ENCODE results near the gene TMC7.
A peak's percentile ranks its signal among the peaks of the same experiment; 100 is the strongest.

The TMC7 gene

DNA sequence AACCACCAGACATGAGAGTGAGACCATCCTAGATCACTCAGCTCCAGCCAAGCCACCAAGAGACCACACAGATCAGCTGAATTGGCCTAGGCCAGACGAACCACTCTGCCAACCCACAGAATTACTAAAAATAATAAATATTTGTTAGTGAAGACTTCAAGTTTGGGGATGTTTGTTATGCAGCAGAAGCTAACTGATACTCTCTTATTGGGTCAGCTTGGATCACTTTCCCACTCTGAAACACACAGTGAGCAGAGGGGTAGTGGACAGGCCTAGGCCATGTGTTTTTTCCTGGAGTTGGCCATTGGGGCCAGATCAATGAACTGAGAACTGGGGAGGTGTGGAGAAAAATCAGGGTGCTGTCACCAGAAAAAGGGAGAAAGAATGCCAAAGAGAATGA is 114.4 kb downstream of the TMC7 start:
- TF ChIP-seq, protein P1, sequence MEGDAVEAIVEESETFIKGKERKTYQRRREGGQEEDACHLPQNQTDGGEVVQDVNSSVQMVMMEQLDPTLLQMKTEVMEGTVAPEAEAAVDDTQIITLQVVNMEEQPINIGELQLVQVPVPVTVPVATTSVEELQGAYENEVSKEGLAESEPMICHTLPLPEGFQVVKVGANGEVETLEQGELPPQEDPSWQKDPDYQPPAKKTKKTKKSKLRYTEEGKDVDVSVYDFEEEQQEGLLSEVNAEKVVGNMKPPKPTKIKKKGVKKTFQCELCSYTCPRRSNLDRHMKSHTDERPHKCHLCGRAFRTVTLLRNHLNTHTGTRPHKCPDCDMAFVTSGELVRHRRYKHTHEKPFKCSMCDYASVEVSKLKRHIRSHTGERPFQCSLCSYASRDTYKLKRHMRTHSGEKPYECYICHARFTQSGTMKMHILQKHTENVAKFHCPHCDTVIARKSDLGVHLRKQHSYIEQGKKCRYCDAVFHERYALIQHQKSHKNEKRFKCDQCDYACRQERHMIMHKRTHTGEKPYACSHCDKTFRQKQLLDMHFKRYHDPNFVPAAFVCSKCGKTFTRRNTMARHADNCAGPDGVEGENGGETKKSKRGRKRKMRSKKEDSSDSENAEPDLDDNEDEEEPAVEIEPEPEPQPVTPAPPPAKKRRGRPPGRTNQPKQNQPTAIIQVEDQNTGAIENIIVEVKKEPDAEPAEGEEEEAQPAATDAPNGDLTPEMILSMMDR (conservative IDR thresholded peaks at IDR 0.05; ENCODE audit: low read depth), result no peak
- H3K27ac ChIP-seq, result no peak overlapping the region
- ChIA-PET CTCF (no interaction called here), POLR2A (ENCODE audit: low non-redundant PET) (no interaction called here)
- no peak for DNase-seq (ENCODE audit: low spot score)

DNA sequence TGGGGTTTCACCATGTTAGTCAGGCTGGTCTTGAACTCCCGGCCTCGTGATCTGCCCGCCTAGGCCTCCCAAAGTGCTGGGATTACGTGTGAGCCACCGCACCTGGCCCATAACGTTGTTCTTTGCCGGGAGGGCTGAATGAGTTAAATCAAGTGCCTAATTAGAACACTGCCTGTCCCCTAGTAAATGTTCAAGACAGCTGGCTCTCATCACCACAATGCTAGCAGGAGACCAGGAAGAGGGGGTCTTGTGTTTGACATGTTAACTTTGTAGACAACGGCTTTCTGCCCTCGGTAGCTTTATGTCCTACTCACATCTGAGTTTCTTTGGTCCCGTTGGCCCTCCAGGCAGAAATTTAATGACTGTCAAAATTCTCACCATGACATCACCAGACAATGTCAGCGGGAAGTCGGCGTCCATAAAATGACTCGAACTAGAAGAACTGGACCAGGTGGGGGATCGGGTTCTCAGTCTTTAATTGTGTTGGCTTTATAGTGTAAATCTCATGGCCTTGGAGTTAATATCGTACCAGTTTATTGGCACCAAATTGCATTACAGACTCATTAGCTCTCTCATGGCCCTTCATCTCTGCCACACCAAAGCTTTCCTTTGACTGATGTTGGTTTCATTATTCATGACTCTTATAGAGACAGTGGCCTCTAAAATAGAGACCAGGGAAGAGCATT is 118.6 kb downstream of the TMC7 start:
- DNase-seq (ENCODE audit: low spot score), result no peak
- H3K27ac ChIP-seq, result no peak overlapping the region
- ChIA-PET POLR2A (ENCODE audit: low non-redundant PET) (interaction anchor here (0.6 kb wide), 1 partner anchor 34 kb away, joined by 4 read pairs; no protein-coding TSS in a partner anchor), CTCF (no interaction called here)
- TF ChIP-seq, protein P1 (conservative IDR thresholded peaks at IDR 0.05; ENCODE audit: low read depth), result no peak

- no peak overlapping the region for H3K27ac ChIP-seq
- DNase-seq (ENCODE audit: low spot score), result no peak
- TF ChIP-seq, protein P1 (conservative IDR thresholded peaks at IDR 0.05; ENCODE audit: low read depth), result no peak
- ChIA-PET CTCF (no interaction called here), POLR2A (ENCODE audit: low non-redundant PET) (no interaction called here)
These were observed 120.9 kb downstream of the TMC7 start for GRCh38 chr16:19104607-19105006.

GRCh38 chr16:19105131-19105530 is 121.4 kb downstream of the TMC7 start:
- TF ChIP-seq, protein P1 (conservative IDR thresholded peaks at IDR 0.05; ENCODE audit: low read depth), result no peak
- H3K27ac ChIP-seq, result no peak overlapping the region
- ChIA-PET POLR2A (ENCODE audit: low non-redundant PET) (no interaction called here), CTCF (no interaction called here)
- no peak for DNase-seq (ENCODE audit: low spot score)

GRCh38 chr16:19105891-19106624 is 122.3 kb downstream of the TMC7 start:
- TF ChIP-seq, protein P1 (conservative IDR thresholded peaks at IDR 0.05; ENCODE audit: low read depth), result no peak
- POLR2A ChIA-PET (ENCODE audit: low non-redundant PET), result no interaction called here
- no peak for DNase-seq (ENCODE audit: low spot score)
- no peak overlapping the region for H3K27ac ChIP-seq
- CTCF ChIA-PET, result interaction anchor here (0.6 kb wide), 1 partner anchor 1406 kb away, joined by 3 read pairs; no protein-coding TSS in a partner anchor

GRCh38 chr16:19106625-19107020 is 122.9 kb downstream of the TMC7 start:
- DNase-seq (ENCODE audit: low spot score), result no peak
- peak overlapping the region; percentile 73; the same call in 1 of the 2 replicates for H3K27ac ChIP-seq
- CTCF ChIA-PET, result no interaction called here
- TF ChIP-seq, protein P1 (conservative IDR thresholded peaks at IDR 0.05; ENCODE audit: low read depth), result no peak
- POLR2A ChIA-PET (ENCODE audit: low non-redundant PET), result no interaction called here
